HepG2 (cell line): ENCODE data around the gene ADGRV1. TPM values are rescaled to one million over a fixed set of nuclear protein-coding genes. Genes with fewer than 3 reads are reported as not detected.

Experiments
- ATAC-seq: fragments of 200-7000 bp; cut with Tn5 transposase; 3 replicates; pipeline ENCODE4 v1.9.1; 2020; ENCODE audit warnings: mild to moderate bottlenecking, moderate library complexity
- BruUV-seq: library from RNA; stranded (reverse); fragments of 400-500 nt; replicated peaks from 2 replicates; lab custom pipeline; 2021; lab: Mats Ljungman, UMichigan
- CTCF ChIA-PET: fragments of 300-600 bp; formaldehyde crosslinking; extraction: SDS; loops from one replicate; lab custom pipeline; 2021; ENCODE audit warnings: low total read pairs, inconsistent platforms, low intra/inter-chr PET ratio; lab: Yijun Ruan, JAX
- POLR2A ChIA-PET: fragments of 350-600 bp; sonication (Branson Sonifier 250); formaldehyde crosslinking; loops from one replicate; lab custom pipeline; 2020; ENCODE audit warnings: antibody characterized with exemption, inconsistent platforms; lab: Yijun Ruan, JAX
- DNase-seq: peaks from one replicate; pipeline ENCODE4 v3.0.0-alpha.2; 2015; ENCODE audit warnings: low spot score
- FAIRE-seq: peaks from 3 replicates; lab custom pipeline; 2011; peaks lifted over from hg19 to GRCh38; lab: Jason Lieb, UNC
- H2AFZ ChIP-seq: one replicate; pipeline ENCODE4 v1.6.1; 2011; ENCODE audit warnings: low read length, inconsistent platforms
- H3K27ac ChIP-seq: fragments of 300-600 bp; 3 replicates; pipeline ENCODE4 v1.8.0; 2011; ENCODE audit warnings: mixed run types, mild to moderate bottlenecking, mixed read lengths, low read length, inconsistent platforms; ENCODE audit not compliant: insufficient read depth; ENCODE audit errors: extremely low read length
- H3K27me3 ChIP-seq, 2 experiments: fragments of 200-600 bp in 1 of 2; 2 replicates in 1 of 2; 3 replicates in 1 of 2; pipeline versions ENCODE4 v1.6.0 to v1.8.0; 2011; ENCODE audit warnings: low read length in 2 of 2, mild to moderate bottlenecking in 2 of 2, moderate library complexity in 2 of 2, inconsistent platforms in 1 of 2; ENCODE audit not compliant: insufficient read depth in 2 of 2, control insufficient read depth in 1 of 2
- H3K36me3 ChIP-seq, 2 experiments: fragments of 200-600 bp in 1 of 2; replicated peaks in 1 of 2; 2 replicates in 1 of 2; 3 replicates in 1 of 2; pipeline versions ENCODE4 v1.5.1 to v1.8.0; 2011; ENCODE audit warnings: low read length in 2 of 2, inconsistent platforms in 1 of 2; ENCODE audit not compliant: insufficient read depth in 2 of 2, control insufficient read depth in 1 of 2
- H3K4me1 ChIP-seq: 2 replicates; pipeline ENCODE4 v1.5.1; 2012; ENCODE audit warnings: low read length, inconsistent platforms; ENCODE audit not compliant: insufficient read depth
- H3K4me2 ChIP-seq: 2 replicates; pipeline ENCODE4 v1.6.0; 2011; ENCODE audit warnings: low read depth, low read length, inconsistent platforms
- H3K4me3 ChIP-seq, 3 experiments: fragments of 200-600 bp in 1 of 3; sonication (generic), shearing (Covaris generic) in 1 of 3; replicated peaks in 1 of 3; 2 replicates each; pipeline ENCODE4 v1.5.1; 2011 to 2016; ENCODE audit warnings: low read length in 3 of 3, inconsistent platforms in 2 of 3, low read depth in 2 of 3, mild to moderate bottlenecking in 2 of 3, control low read depth in 1 of 3, mixed read lengths in 1 of 3; ENCODE audit not compliant: insufficient read depth in 1 of 3
- H3K79me2 ChIP-seq: one replicate; pipeline ENCODE4 v1.6.1; 2011; ENCODE audit warnings: low read length, inconsistent platforms; ENCODE audit not compliant: insufficient read depth
- H3K9ac ChIP-seq: 2 replicates; pipeline ENCODE4 v1.6.0; 2011; ENCODE audit warnings: mild to moderate bottlenecking, low read depth, low read length, inconsistent platforms; ENCODE audit not compliant: insufficient read depth
- H3K9me3 ChIP-seq: 2 replicates; pipeline ENCODE4 v1.5.1; 2012; ENCODE audit warnings: mild to moderate bottlenecking, low read length
- H4K20me1 ChIP-seq: 2 replicates; pipeline ENCODE4 v1.6.0; 2011; ENCODE audit warnings: inconsistent platforms, mild to moderate bottlenecking, low read length, moderate library complexity; ENCODE audit not compliant: insufficient read depth
- CC2D1A ChIP-seq: sonication (generic); formaldehyde crosslinking; IDR thresholded peaks from 2 replicates; pipeline ENCODE4 v1.8.1; 2023; ENCODE audit warnings: mild to moderate bottlenecking, missing genetic modification reagents
- DPF2 ChIP-seq: sonication (generic); formaldehyde crosslinking; IDR thresholded peaks from 2 replicates; pipeline ENCODE4 v1.4.0; 2020; ENCODE audit warnings: mild to moderate bottlenecking, low read depth, missing genetic modification reagents, borderline replicate concordance
- GTF2F1 ChIP-seq: fragments of 150-350 bp; IDR thresholded peaks from 2 replicates; pipeline ENCODE4 v1.6.1; 2014; ENCODE audit warnings: low read length
- GTF3A ChIP-seq: sonication (generic); formaldehyde crosslinking; conservative IDR thresholded peaks from 2 replicates; pipeline ENCODE4 v1.4.0; 2020; ENCODE audit warnings: mild to moderate bottlenecking, missing genetic modification reagents
- KLF13 ChIP-seq: sonication (generic); formaldehyde crosslinking; IDR thresholded peaks from 2 replicates; pipeline ENCODE4 v1.4.0; 2020; ENCODE audit warnings: mild to moderate bottlenecking, missing genetic modification reagents
- MZF1 ChIP-seq: sonication (generic); formaldehyde crosslinking; IDR thresholded peaks from 2 replicates; pipeline ENCODE4 v1.8.1; 2023; ENCODE audit warnings: mild to moderate bottlenecking, missing genetic modification reagents, borderline replicate concordance
- POLR2A ChIP-seq, 2 experiments: IDR thresholded peaks; 2 replicates each; pipeline ENCODE4 v1.6.1; 2011; ENCODE audit warnings: low read depth in 2 of 2, low read length in 2 of 2, mild to moderate bottlenecking in 1 of 2, moderate library complexity in 1 of 2; ENCODE audit not compliant: insufficient read depth in 1 of 2
- SCMH1 ChIP-seq: sonication (generic); formaldehyde crosslinking; IDR thresholded peaks from 2 replicates; pipeline ENCODE4 v1.9.0; 2021; ENCODE audit warnings: missing genetic modification reagents, mild to moderate bottlenecking, borderline replicate concordance
- SOX6 ChIP-seq, 2 experiments: fragments of 450-650 bp in 1 of 2; sonication (generic) in 1 of 2; formaldehyde crosslinking in 1 of 2; IDR thresholded peaks; 2 replicates each; pipeline versions ENCODE4 v1.4.0 to v1.6.1; 2017 to 2020; ENCODE audit warnings: antibody characterized with exemption in 1 of 2, mild to moderate bottlenecking in 1 of 2, missing genetic modification reagents in 1 of 2
- TARDBP ChIP-seq: sonication (generic); formaldehyde crosslinking; IDR thresholded peaks from 2 replicates; pipeline ENCODE4 v1.8.0; 2022; ENCODE audit warnings: mild to moderate bottlenecking, missing genetic modification reagents
- ZNF10 ChIP-seq: sonication (generic); formaldehyde crosslinking; IDR thresholded peaks from 2 replicates; pipeline ENCODE4 v1.4.0; 2020; ENCODE audit warnings: mild to moderate bottlenecking, low read depth, missing genetic modification reagents, borderline replicate concordance
- ZNF260 ChIP-seq: sonication (generic); formaldehyde crosslinking; IDR thresholded peaks from 2 replicates; pipeline ENCODE4 v1.4.0; 2020; ENCODE audit warnings: missing genetic modification reagents, low read depth, mild to moderate bottlenecking, borderline replicate concordance
- ZNF281 ChIP-seq: sonication (generic); formaldehyde crosslinking; IDR thresholded peaks from 2 replicates; pipeline ENCODE4 v1.4.0; 2020; ENCODE audit warnings: missing genetic modification reagents, borderline replicate concordance
- ZNF549 ChIP-seq: sonication (generic); formaldehyde crosslinking; IDR thresholded peaks from 2 replicates; pipeline ENCODE4 v1.5.0; 2020; ENCODE audit warnings: missing genetic modification reagents
- ZNF550 ChIP-seq: sonication (generic); formaldehyde crosslinking; IDR thresholded peaks from 2 replicates; pipeline ENCODE4 v1.4.0; 2020; ENCODE audit warnings: mild to moderate bottlenecking, missing genetic modification reagents, borderline replicate concordance
- in situ Hi-C: cut with HindIII; loops from 2 replicates; pipeline ENCODE4 v1.10.0; 2017; ENCODE audit warnings: low pct_unique_long_range_greater_than_20kb; ENCODE audit not compliant: extremely low pct_ligation_motif_present
- intact Hi-C: fragments of 100-400 bp; cut with micrococcal nuclease; formaldehyde crosslinking; loops from one replicate; pipeline ENCODE4 v1.10.0; 2022; ENCODE audit not compliant: unreplicated experiment
- polyA plus RNA-seq, 8 experiments: library from polyadenylated mRNA; depleted of rRNA in 3 of 8; stranded (reverse) in 7 of 8; unstranded in 1 of 8; fragments of >200 nt; fragmentation: Illumina TruSeq in 4 of 8; extraction: Trizol in 4 of 8; gene quantifications; 2 replicates each; pipeline versions ENCODE4 v1.2.1 to v1.2.3, GENCODE V29; 2011 to 2016; ENCODE audit warnings: low read depth in 4 of 8, missing spikeins in 1 of 8, mixed read lengths in 1 of 8; ENCODE audit not compliant: insufficient read depth in 1 of 8
- total RNA-seq, 5 experiments: library from RNA; depleted of rRNA; stranded (reverse); fragments of >200 nt; fragmentation: Illumina TruSeq; extraction: Trizol; gene quantifications; 2 replicates each; pipeline ENCODE4 v1.2.3, GENCODE V29; 2016; ENCODE audit warnings: low read depth in 1 of 5
- TF ChIP-seq, protein P1 (sequence below): IDR thresholded peaks from 2 replicates; pipeline ENCODE4 v1.4.0; 2020; ENCODE audit warnings: mild to moderate bottlenecking, missing genetic modification reagents

ADGRV1 gene
- total and polyA plus RNA-seq, 2 of the 13 experiments (the other 11 are each of a cell fraction or from before 2014, with no cell fraction given): 1.7 to 3.9 TPM

GRCh38 chr5:90983148-90983547 is 424.6 kb downstream of the ADGRV1 start (continued):
- TF ChIP-seq, protein P1, sequence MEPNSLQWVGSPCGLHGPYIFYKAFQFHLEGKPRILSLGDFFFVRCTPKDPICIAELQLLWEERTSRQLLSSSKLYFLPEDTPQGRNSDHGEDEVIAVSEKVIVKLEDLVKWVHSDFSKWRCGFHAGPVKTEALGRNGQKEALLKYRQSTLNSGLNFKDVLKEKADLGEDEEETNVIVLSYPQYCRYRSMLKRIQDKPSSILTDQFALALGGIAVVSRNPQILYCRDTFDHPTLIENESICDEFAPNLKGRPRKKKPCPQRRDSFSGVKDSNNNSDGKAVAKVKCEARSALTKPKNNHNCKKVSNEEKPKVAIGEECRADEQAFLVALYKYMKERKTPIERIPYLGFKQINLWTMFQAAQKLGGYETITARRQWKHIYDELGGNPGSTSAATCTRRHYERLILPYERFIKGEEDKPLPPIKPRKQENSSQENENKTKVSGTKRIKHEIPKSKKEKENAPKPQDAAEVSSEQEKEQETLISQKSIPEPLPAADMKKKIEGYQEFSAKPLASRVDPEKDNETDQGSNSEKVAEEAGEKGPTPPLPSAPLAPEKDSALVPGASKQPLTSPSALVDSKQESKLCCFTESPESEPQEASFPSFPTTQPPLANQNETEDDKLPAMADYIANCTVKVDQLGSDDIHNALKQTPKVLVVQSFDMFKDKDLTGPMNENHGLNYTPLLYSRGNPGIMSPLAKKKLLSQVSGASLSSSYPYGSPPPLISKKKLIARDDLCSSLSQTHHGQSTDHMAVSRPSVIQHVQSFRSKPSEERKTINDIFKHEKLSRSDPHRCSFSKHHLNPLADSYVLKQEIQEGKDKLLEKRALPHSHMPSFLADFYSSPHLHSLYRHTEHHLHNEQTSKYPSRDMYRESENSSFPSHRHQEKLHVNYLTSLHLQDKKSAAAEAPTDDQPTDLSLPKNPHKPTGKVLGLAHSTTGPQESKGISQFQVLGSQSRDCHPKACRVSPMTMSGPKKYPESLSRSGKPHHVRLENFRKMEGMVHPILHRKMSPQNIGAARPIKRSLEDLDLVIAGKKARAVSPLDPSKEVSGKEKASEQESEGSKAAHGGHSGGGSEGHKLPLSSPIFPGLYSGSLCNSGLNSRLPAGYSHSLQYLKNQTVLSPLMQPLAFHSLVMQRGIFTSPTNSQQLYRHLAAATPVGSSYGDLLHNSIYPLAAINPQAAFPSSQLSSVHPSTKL (CRISPR knock-in tag): 0 out of 2 replicates have a peak, but pooled peaks have one; percentile 31
- no peak for TF ChIP-seq POLR2A (IDR thresholded peaks at IDR 0.05; ENCODE audit: insufficient read depth in 1 of 2, low read depth in 2 of 2, low read length in 2 of 2)
- no peak for TF ChIP-seq SOX6 (IDR thresholded peaks at IDR 0.05)
- peak; percentile 52; the same call in 1 of the 2 replicates for TF ChIP-seq SOX6 (CRISPR knock-in tag; IDR thresholded peaks at IDR 0.05)
- TF ChIP-seq DPF2: no peak

- ChIA-PET CTCF (no interaction called here), POLR2A (no interaction called here)
- no peaks in the 10 kb centered on the region for H3K79me2 ChIP-seq
- no peaks in the 10 kb centered on the region for H3K27me3 ChIP-seq
- H3K4me1 ChIP-seq: peaks cover 17% of the 10 kb centered on the region
- in situ Hi-C loops (no loop called here), intact Hi-C loops (no loop called here)
- no TSS peak for BruUV-seq
- H3K36me3 ChIP-seq: no peaks in the 10 kb centered on the region
- no peaks in the 10 kb centered on the region for H3K9me3 ChIP-seq
- ATAC-seq (no peak), FAIRE-seq (no peak), DNase-seq (no peak)
- H3K27ac ChIP-seq: no peak overlapping the region
- no peaks in the 10 kb centered on the region for H4K20me1 ChIP-seq
- no peak overlapping the region for H3K4me3 ChIP-seq
- no peak overlapping the region for H2AFZ ChIP-seq
- H3K4me2 ChIP-seq: no peak overlapping the region
- H3K9ac ChIP-seq: no peak overlapping the region
- TF ChIP-seq ZNF281 (CRISPR knock-in tag) (no peak), MZF1 (CRISPR knock-in tag) (no peak), SCMH1 (CRISPR knock-in tag) (no peak), ZNF550 (no peak), CC2D1A (CRISPR knock-in tag) (no peak), TARDBP (no peak), ZNF10 (CRISPR knock-in tag) (no peak), KLF13 (CRISPR knock-in tag) (no peak), ZNF549 (no peak), ZNF260 (CRISPR knock-in tag) (no peak), GTF2F1 (no peak), GTF3A (no peak)
These were observed 425.1 kb downstream of the ADGRV1 start for GRCh38 chr5:90983711-90984124.
